HG02588 (cell line): ENCODE results near the gene GADD45G.

Experiments used
- ATAC-seq: cut with Tn5 transposase; IDR thresholded peaks from one replicate; pipeline ENCODE4 v1.9.1; 2021; ENCODE audit warnings: mild to moderate bottlenecking, moderate library complexity; ENCODE audit not compliant: unreplicated experiment

The GADD45G gene

DNA sequence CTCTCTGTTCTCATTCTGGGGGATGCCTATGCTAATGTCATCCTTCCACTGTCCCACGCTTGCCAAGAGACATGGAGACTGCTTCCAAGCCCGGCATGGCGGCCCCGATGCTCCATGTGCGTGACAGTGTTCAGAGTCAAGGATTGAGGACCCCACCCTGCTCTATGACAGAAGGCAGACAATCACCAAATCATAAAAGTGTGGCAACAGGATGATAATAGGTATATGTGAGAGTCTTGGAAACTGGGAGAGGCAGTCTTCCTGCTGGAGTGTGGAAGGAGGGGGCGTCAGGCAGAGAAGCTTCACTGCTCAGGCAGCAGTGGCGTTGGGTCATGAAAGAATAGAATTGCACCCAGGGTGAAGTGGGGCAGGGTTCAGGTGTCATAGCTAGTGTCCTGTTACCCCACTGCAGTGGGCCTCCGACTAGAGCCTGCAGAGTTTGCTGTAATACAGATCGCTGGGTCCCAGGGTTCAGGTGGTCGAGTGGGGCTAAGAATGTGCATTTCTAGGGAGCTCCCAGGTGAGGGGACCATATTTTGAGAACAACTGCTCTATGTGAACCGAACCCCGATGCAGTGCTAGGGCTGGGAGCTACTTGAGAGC is 12.5 kb upstream of the GADD45G start:
- ATAC-seq = no peak

DNA sequence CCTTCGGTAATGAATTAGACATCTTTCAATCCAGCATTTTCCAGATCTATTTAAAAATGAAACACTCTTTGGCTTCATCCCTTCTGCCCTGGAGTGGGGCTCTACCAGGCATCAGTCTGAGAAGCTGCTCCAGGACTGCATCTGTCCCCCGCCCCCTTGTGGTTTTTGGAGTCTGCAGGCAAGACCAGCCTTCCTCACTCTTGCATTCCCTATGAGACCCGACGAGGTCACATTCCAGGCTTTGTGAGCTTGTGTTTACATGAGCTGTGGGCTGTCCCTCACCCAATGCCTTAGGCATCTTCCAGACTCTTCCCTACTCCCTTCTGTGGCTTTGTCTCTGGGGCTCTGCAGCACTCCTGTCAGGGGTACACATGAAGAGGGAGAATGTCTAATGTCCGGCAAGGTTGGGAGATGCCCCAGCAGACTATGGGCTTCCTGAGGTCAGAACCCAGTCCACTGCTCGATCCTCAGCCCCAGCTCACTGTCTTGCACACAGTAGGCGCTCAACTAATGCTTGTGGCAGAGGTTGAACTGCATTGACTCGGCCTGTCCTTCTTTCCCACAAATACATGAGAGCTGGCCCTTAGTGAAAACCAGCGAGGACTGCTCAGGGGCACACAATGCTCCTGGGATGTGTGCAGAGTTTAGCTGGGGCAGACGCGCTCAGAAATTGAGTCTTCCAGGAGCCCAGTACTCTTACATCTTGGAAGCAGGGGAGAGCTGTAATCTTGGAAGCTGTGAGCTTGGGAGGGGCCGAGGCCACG is 11.7 kb upstream of the GADD45G start:
- ATAC-seq = no peak

DNA sequence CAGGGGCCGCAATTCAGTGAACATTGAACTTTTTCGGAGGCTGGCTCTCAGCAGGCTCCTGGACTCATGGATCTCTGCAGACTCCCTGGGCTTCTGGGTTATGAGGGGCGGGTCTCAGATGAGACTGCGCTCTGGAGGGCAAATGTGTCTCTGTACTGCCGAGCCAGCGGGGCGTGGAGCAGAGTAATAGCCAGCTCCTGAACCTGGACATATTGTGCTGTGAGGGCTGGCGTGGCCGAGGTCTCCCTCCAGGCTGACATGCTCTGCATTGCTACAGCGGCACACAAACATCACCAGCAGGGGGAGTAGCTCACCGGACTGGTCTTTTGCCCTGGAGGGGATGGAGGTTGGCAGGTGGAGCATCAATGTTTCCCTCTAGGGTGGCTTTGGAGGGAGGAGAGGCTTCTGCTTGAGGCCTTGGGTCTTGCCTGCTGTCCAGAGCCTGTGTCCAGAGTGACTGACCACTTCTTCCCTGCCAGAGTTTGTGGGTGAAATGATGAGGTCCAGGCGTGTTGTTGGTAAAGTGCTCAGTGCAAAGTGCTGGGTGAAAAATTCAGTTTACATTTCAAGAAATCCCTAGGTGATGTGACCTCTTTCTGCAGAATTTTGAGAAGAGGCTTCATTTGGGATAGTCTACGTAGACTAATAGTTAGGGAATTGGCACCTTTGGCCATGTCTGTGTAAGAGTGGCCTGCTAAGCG is 10.9 kb upstream of the GADD45G start:
- no peak for ATAC-seq

DNA sequence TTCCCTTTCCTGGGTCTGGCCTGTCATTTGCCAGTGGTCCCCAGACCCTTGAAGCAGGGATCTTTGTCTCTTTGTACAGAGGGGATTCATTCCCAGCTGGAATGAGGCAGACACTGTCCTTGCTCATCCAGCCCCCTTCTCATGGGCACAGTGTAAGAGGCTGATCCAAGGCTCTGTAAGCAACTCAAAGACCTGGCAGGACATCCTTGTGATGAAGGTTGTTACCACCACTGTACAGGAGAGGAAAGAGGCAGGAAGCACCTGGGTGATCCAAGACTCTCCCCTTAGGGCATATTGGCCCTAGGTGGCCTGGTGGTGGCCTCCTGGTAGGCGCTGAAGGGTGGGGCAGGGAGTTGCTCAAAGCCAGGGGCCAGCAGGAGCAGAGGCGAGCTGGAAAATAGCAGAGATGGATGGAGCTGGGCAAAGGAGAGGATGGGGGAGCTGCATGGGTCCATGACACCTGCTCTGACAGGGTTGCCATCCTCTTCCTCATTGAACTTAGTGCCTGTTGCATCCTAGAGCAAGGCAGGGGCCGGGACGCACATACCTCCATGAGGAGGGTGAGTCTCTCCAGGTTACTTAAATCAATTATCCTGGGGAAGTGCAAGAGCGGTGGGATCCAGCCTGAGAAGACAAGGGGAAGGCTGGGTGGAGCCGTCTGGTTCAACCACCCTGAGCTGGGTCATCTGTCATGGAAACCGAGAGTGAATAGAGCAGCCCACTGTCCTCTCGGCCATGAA is 9.8 kb upstream of the GADD45G start:
- no peak for ATAC-seq

DNA sequence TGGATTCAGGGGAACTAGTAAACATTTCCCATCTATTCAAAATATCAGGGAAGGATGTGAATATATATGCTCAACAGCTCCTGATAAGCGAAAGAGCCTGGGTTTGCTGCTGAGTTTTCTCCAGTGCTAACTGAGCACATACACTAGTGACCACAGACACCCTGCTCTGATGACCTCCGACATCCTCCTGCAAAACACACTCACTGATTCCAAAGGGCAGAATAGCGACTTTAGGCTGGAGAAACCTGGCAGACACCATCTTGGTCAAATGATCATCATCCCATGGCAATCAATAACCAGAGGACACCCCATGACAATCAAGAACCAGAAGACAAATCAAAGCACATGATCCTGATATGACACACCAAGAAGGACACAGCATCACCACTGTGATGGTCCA is 9.2 kb upstream of the GADD45G start:
- no peak for ATAC-seq

DNA sequence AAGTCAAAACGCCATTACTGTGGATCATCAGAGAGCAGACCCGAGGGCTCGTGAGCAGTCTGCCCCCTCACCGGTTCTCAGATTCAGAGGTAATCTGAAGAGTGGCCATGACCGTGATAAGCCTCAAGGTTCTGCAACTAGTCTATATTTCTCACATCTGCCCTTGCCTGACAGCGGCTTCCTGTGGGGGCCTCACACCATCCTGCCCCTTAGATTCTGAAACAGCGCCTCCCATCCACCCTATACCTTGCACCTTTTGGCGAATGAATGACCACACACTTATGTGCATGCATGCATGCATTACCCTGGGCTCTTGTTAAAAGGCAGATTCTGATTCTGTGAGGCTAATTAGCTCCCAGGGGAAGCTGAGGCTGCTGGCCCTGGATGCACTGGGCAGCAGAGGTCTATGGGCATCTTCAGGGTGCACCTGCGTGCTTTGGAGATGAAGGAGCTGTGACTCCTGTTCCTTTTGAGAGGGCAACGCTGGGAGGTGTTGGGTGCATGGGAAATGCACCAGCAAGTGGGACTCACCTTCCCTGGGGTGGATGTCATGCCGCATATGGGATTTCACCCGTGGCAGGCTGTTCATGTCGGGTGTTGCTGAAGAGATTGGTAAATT is 7.8 kb upstream of the GADD45G start:
- no peak for ATAC-seq

DNA sequence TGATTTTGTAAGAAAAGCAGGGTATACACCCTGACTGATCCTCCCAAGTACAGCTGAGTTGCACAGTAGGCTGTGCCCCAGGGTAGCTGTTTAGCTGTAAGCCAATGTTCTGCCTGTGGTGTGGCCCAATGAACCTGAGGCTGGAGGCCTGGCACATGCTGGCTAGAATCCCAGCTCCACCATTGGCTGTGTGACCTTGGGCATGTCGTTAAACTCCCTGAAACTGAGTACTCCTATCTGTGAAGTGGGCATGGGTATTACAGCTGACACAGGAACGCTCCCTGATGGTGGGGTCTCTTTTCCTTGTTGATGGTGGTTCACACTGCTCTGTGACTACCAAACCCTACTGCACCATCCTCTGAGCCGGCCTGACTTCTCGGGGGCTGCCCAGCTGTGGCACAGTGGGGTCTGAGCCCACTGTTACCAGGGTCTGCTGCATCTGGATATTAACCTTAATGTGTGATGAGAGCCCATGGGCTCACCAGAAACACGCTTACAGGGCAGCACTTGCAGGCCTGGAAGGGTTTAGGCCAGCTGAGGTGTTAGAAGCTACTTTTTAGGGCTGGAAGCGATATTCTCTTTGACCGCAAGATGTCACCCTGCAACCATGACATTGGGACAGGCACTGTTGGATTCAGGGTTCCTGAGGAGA is 7.0 kb upstream of the GADD45G start:
- ATAC-seq = no peak

DNA sequence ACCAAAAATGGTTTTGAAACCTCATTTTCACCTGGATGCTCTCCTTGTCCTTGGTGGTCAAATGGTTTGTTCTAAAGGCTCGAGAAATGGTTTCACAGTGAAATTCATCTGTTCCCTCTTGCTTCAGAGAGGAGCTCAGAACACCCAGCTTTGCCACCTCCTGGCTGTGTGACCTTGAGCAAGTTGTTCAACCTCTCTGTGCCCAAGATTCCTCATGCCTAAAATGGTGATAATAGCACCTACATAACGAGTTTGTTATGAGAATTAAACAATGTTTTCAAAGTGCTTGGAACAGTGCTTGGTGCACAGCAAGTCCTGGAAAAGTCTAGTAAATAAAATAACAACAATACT is 6.5 kb upstream of the GADD45G start:
- no peak for ATAC-seq

DNA sequence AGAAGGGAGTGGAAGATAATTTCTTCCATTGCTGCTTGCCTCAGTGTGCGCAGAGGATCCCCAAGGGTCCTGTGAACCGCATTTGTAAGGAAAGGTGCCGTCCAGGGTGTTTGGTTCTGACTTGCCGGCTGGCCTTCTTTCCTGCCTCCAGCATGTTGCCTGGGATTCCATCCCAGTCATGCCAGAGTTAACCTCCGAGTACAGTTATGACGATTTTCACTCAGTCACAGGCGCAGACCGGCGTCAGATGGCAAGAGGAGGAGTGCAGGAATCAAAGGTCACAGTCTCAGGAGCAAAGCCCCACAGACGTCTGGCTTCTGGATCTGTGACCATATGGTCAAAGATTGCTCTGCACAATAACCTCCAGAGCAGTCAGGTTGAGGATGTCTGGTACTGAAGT is 5.9 kb upstream of the GADD45G start:
- ATAC-seq = no peak

DNA sequence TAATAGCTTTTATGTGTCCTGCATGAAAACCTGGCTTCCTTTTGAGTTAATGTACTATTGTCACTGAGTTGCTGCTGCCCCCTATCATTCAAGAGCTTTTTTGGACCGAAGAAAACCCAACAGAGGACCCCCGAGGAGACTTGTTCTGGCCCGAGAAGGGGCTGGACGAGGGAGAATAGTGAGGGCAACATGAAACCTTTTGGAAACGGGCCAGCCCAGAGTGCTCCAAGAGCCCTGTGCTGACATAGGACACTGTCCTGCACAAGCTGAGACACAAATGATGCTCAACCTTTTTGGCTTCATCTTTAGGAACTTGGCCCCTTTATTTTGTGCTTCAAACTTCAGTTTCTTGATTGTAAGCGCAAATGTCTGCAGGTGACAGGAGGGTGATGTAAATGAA is 4.0 kb upstream of the GADD45G start:
- ATAC-seq = no peak

DNA sequence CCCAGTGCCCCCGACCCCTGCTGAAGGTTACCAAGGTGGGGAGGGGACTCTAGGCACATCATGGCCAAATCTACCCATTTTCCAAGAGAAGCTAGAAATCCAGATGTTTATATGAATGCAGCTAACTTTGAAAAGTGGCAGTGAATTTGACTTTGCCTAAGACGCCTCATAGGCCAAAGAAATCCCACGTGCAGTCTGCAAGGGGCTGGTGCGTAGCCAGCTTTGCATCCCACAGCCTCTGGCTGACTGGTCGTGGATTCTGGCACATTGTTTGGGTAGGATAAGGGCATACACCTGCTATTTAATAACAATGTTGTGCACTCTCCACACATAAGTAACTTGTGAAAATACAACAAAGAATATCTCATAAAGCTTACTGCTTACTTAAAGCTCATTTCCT is 3.5 kb upstream of the GADD45G start:
- ATAC-seq = no peak

DNA sequence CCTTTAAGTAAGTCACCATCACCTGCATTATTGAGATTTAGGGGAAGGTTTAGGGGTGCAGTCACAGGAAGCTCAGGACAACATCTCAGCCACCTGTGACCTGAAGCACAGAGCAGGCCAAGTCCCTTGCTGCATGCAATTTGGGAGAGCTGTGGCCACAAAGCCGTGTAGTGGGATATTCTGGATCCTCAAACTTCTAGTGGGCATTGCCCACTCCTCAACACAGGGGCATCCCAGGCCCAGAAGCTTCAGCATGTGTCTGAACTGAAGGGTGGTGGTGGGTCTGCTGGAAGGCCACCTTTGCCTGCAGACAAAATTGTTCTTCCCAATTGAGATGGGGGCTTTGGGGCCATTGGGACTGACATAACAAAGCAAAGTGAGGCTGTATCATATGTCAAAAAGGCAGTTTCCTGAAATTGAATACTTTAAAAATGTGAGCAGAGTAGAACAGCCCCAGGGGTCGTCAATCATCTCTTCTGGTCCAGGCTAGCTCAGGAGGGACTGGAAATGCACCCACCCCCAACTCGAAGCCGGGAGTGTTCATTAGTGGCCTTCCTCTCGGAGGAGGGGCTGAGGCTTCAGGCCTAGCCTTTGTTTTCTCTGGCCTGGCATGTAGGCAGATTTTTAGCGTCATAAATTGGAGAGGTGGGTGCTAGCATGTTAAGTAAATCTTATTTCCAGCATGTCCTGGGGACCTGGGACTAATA is 2.8 kb upstream of the GADD45G start:
- no peak for ATAC-seq

DNA sequence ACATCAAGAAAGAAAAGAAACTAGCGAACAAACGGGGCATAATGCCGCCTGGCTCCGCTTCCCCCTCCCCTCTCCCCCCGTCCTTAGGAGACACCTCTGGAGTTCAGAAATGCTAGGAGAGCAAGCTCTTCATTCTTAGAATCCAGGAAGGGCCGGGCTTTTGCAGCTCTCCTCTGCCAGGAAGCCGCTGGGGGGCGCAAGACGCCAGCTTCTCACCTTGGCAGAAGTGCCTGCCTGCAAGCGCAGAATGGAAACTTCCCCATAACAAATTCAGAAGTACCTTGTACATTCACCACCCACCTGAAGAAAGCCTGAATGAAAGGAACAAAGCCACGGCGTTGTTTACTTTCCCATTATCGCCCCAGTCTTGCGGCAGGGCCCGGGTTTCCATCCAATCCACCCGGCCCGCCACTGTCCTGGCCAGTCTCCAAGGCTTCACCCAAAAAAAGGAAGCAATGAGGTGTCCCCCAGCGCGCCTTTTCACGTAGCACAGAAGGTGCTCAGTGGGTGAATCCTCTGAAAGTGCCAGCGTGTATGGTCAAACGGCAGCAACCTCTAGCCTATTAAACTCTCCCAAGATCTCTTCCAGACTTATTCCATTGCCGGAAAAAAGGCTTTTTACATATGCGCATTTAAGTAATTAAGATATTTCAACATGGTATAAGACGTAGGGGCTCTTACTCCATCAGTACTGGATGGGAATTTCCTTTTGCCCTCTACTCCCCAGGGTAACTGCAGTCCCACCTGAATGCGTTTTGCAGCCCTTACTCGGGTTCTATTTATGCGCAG is 1.6 kb upstream of the GADD45G start:
- ATAC-seq = no peak

DNA sequence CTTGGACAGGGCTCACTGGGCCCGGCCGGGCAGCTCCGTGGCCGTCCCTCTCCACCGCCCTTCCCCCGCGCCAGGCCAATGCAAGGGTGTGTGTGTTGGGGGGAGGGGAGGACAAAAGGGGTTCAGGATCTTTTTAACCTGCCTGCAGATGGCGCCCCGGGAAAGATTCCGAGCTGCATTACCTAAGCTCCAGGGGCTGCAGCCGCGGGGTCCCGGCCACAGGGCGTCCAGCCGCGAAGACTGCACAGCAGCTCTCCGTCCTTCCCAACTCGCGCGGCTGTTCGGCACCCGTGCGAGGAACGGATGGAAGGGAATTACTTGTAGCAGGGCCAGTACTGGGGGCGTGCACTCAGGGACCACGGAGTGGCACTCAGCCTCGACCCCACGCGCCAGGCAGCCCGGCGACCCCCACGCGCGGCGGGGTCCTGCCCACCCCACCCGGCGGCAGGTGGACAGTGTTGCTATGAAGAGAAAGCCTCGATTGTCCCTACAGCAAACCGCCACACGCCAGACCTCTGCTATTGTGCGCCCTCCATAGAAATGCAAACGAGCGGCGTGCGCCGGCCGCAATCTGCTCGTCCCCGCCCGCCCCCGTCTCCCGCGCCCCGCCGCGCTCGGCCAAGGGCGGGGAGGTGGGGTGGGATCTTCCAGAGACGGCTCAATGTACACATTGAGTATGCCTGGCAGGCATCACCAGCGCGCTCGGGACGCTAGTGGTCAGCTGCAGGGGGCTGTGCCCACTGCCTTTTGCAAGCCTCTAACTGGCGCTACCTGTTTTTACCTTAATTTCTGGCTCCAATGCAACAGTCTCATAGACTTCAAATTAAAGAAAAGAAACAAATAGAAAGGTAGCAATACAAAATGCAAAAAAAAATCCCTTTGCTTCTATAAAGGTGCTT is 796 bp upstream of the GADD45G start:
- no peak for ATAC-seq

DNA sequence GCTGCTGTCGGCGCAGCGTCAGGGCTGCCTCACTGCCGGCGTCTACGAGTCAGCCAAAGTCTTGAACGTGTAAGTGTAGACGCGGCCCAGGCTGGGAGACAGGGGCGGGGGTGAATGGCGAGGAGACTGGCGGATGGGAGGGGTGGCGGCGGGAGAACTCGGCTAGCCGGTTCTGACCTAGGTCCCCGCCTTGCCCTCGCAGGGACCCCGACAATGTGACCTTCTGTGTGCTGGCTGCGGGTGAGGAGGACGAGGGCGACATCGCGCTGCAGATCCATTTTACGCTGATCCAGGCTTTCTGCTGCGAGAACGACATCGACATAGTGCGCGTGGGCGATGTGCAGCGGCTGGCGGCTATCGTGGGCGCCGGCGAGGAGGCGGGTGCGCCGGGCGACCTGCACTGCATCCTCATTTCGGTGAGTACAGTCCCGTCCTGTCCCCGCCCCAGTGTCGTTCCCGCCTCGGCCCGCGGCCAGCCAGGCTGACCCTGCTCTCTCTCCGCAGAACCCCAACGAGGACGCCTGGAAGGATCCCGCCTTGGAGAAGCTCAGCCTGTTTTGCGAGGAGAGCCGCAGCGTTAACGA is 745 bp downstream of the GADD45G start:
- no peak for ATAC-seq

DNA sequence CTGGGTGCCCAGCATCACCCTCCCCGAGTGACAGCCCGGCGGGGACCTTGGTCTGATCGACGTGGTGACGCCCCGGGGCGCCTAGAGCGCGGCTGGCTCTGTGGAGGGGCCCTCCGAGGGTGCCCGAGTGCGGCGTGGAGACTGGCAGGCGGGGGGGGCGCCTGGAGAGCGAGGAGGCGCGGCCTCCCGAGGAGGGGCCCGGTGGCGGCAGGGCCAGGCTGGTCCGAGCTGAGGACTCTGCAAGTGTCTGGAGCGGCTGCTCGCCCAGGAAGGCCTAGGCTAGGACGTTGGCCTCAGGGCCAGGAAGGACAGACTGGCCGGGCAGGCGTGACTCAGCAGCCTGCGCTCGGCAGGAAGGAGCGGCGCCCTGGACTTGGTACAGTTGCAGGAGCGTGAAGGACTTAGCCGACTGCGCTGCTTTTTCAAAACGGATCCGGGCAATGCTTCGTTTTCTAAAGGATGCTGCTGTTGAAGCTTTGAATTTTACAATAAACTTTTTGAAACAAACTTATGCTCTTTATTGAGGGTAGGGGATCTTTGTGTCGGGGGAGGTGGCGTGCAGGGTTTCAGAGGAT is 1.3 kb downstream of the GADD45G start:
- ATAC-seq = no peak

DNA sequence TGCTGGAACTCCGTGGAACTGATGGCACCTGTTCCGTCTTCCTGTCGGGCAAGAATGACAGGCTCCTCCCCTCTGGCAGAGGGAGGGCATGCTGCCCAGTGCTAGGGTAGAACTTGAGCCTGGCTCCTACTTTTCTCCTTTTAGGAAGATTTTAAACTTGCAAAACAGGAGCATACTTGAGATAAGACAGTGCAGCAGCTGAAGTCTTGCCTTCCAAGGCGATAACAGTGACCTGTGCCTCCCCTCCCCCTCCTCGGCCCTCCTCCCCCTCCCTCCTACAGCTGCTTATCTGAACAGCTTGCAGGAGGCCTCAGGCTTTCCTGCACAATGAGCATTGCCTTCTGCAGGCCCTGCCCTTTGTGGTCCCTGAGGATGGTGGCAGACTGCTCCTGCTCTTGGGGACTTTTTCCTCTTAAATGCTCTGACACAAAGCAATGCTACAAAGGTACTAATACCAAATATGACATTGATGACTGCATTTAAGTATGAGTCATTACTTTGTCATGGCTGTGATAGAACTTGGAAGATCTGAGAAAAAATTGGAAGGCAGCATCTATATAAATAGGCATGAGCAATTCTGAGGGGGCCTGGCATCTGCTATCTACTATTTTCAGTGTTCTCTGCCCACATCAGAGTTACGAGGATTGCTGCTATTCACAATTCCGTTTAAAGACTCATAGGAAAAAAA is 2.0 kb downstream of the GADD45G start:
- ATAC-seq = no peak
